GM04504 (cell line): ENCODE data around the gene PAIP2.
"Not testable (repeated sequence)": the region's sequence is repeated elsewhere in the genome, so short reads cannot be mapped to it uniquely, and the experiment has no call there.

Experiments used
- DNase-seq: peaks from one replicate; pipeline ENCODE4 v3.0.0-alpha.2; 2012; ENCODE audit warnings: low read depth

The PAIP2 gene

GRCh38 chr5:139341689-139342422, at the start of gene PAIP2:
PAIP2 (plus strand) TSS chr5:139341854; CDS start chr5:139363785, 21,931 bp downstream.
- DNase-seq: peak; percentile 95

GRCh38 chr5:139293202-139293506, 48.5 kb upstream of the PAIP2 start:
- DNase-seq: no peak

- DNase-seq: peak; percentile 92
Measured at GRCh38 chr5:139293507-139294373, 47.9 kb upstream of the PAIP2 start, which contains the start of gene MATR3. MATR3 (plus strand) TSS chr5:139293740; CDS start chr5:139307416, 13,676 bp downstream.

- DNase-seq: peak; percentile 65
Measured at GRCh38 chr5:139294374-139295165, 47.1 kb upstream of the PAIP2 start.

- DNase-seq: no peak
Measured at GRCh38 chr5:139295346-139296057, 46.2 kb upstream of the PAIP2 start.

GRCh38 chr5:139296198-139296597, 45.5 kb upstream of the PAIP2 start:
- no peak for DNase-seq

- DNase-seq: no peak
Measured at GRCh38 chr5:139296862-139297326, 44.8 kb upstream of the PAIP2 start.

- no peak for DNase-seq
Measured at GRCh38 chr5:139297439-139298133, 44.1 kb upstream of the PAIP2 start.

GRCh38 chr5:139298242-139298641, 43.4 kb upstream of the PAIP2 start:
- no peak for DNase-seq

- no peak for DNase-seq
Measured at GRCh38 chr5:139299486-139299885, 42.2 kb upstream of the PAIP2 start.

GRCh38 chr5:139301808-139302499, 39.7 kb upstream of the PAIP2 start:
- DNase-seq: no peak

- no peak for DNase-seq
Measured at GRCh38 chr5:139304391-139305324, 37.0 kb upstream of the PAIP2 start.

- no peak for DNase-seq
Measured at GRCh38 chr5:139306197-139306596, 35.5 kb upstream of the PAIP2 start.

- no peak for DNase-seq
Measured at GRCh38 chr5:139306628-139307379, 34.9 kb upstream of the PAIP2 start.

GRCh38 chr5:139308797-139309196, 32.9 kb upstream of the PAIP2 start:
- DNase-seq: no peak

- not testable (repeated sequence) for DNase-seq
Measured at GRCh38 chr5:139310715-139311186, 30.9 kb upstream of the PAIP2 start.

- DNase-seq: no peak
Measured at GRCh38 chr5:139312075-139312474, 29.6 kb upstream of the PAIP2 start.

- DNase-seq: no peak
Measured at GRCh38 chr5:139314276-139314675, 27.4 kb upstream of the PAIP2 start.
